ENCODE results near the gene AASDHPPT. TPM values are rescaled to one million over a fixed set of nuclear protein-coding genes. Genes with fewer than 3 reads are reported as not detected.

Gene AASDHPPT
- total RNA-seq, 1 experiment from 2014 or later: 52.2 TPM

DNA sequence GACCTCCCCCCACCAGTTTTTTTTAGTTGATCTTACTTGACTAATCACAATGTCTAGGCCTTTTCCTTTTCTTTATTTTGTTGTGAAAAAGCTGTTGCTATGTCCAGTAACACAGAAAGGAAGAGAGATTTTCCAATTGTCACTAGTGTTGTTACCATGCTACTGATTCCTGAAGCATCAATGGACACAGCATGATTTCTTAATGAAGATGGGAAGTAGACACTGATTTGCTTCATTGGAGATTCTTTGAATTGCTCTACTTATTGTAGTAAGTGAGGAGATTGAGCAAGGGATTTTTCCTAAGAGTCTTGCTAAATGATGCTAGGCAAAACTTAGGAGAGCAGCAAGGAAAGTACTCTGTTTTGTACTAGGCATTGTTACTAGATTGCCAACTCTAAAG lies 4.6 kb downstream of the AASDHPPT start:
- no peak for DNase-seq (ENCODE audit: extremely low read depth, low read depth)

DNA sequence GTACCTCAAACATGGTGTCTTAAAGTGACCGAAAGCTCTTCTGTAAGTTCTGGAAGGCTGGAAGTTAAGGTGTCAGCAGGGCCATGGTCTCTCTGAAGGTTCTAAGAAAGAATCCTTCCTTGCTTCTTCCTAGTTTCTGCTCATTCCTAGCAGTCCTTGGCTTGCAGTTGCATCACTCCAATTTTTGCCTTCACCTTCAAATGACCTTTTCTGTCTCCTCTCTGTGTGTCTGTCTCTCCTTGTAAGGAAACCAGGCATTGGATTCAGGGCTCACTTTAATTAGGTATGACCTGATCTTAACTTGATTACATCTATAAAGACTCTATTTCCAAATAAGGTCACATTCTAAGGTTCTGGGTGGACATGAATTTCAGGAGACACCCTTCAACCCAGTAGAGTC lies 8.7 kb downstream of the AASDHPPT start:
- DNase-seq (ENCODE audit: extremely low read depth, low read depth): no peak

DNA sequence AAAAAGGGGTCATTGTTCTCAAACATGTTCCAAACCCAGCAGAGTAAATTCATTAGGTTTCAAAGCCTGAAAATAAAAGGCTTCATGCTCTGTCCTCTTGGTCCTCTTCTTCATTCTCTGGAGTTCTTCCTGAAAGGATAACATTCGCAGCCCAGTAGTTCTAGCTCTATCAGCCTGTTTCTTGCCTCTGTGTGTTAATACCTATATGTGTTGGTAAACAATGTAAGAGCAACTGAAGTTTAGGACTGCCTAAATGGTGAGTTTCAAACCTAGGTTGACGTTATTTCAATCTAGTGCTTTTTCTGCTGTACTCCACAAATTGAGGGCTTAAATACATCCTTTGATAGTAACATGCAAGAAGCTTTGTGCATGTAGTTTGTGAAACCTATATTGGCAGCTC lies 9.4 kb downstream of the AASDHPPT start:
- DNase-seq (ENCODE audit: extremely low read depth, low read depth): no peak

DNA sequence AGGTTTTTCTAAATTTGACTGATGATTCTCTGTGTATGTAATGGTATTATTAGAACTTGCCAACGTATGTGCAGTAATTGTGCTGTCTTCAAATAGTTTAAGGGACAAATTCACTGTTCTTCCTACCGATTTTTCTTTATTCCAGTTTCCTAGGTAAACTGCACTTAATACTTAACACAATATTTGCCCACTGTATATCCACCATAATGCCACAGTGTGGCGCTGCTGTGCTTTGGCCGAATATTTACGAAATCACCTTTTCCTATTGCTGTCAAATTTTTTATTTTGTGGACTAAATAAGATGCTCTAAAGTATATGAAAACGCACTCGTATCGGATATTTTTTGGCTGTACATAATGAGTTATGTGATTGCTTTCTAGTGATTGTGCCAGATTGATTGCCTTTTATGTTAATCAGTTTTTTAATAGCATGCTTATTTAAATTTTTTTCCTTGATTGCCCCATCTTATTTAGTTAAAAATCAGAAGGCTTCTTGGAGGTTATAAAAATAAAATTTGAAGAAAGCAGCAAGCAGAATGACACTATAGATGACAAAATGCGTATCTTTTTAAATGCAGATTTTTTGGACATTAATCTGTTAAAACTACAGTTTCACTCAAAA lies 10.5 kb downstream of the AASDHPPT start:
- DNase-seq (ENCODE audit: extremely low read depth, low read depth): peak; percentile 33

DNA sequence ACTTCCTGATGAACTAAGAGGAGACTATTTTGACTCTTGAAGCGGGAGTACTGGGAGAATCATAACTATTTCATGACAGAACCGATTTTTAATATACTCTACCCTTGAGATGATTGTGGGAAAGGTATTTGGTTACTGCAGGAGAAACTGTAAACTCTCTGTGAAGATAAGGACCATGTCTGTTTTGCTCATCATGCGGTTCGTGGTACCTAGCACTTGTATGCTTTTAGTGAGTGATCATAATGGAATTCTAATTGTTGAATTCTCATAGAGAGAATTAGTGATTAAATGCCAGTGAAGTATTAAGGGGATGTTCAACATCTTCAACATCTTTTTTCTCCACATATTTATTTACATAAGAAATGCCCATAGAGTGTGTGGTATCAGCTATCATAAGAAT lies 11.4 kb downstream of the AASDHPPT start:
- no peak for DNase-seq (ENCODE audit: extremely low read depth, low read depth)

DNA sequence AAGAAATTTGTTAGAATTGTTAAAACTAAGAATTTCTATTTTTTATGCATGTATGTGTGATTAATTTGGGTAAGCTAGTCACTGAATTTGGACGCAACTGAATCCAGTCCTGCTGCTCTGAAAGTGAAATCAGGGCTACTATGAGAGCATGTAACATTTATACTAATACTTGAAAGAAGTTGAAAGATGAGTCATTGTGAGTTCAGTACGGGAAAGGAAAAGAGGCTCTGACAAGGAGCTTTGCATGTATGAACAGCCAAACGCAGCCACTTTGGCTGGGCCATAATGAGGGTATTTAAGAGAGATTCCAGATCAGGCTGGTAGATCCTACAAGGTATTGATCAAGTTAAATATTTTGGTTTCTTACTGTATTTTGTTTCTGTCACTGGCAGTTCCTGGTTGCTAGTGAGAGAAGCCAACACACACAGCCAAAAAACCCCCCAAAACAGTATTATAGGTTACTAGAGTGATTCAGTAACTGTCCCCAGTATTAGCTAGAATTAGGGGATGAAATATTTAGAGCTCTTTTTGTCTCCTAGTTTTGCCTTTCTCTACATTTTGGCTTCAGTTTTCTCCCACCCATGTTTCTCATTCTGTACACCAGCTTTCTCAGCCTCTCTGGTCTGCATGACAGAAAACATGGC lies 14.1 kb downstream of the AASDHPPT start:
- DNase-seq (ENCODE audit: extremely low read depth, low read depth): no peak

DNA sequence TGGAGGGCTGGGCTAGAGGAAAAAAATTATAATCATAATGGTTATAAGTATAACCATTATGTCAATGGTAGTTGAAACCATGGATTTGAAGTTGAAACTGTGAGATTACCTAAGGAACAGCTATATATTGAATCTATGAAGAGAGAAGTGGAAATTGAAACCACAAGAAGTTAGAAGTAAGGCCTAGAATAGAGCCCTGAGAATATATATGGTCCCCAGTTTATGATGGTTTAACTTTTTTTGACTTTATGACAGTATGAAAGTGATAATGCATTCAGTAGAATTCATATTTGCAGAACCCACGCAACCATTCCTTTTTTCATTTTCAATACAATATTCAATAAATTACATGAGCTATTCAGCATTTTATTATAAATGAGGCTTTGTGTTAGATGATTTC lies 15.0 kb downstream of the AASDHPPT start:
- DNase-seq (ENCODE audit: extremely low read depth, low read depth): no peak

DNA sequence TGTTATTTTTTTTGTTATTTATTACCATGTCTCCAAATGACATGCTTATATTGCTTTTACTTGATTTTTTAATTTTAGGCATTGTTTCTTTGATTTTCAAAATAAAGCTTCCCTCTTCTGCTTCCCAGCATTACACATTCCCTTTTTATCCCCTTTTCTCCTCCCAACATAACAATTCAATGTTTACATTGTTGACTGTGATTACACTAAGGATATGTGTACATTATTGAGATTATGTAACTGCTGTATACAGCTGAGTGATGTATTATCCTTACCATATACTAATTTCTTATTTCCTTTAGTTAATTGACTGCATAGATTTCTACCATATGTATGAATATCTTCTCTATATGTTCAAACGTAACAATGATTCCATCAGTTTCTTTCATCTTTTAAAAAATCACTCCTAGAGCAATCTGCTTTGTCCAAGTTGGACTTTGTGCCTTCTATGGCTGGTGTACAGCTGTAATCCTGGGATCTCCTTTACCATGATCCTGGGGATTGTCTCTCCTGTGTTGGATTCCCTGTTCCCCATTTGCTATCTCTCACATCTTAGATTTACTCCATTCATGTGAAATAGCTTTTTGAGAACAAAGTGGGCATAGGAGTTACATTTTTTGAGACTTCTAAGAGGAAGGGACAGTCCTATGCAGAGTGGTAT lies 21.6 kb downstream of the AASDHPPT start:
- DNase-seq (ENCODE audit: extremely low read depth, low read depth): no peak

DNA sequence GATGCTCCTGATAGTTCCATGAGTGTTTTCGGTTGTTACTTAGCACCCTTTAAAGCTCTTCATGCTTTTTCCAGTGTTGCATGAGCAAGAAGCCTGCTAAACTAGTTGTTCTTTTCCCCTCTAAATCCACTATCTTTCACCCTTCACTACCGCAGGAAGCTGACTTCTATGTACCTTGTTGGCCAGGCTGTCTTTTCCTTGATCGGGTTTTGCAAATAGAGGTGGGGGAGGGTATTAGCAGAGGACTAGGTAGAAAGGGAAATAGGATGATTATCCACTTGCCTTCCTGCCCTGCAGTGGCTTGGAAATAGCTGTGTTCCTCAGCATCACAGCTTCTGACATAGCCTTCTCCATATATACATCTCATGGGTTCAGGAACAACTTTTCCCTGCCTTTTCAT lies 23.9 kb downstream of the AASDHPPT start:
- DNase-seq (ENCODE audit: extremely low read depth, low read depth): no peak

DNA sequence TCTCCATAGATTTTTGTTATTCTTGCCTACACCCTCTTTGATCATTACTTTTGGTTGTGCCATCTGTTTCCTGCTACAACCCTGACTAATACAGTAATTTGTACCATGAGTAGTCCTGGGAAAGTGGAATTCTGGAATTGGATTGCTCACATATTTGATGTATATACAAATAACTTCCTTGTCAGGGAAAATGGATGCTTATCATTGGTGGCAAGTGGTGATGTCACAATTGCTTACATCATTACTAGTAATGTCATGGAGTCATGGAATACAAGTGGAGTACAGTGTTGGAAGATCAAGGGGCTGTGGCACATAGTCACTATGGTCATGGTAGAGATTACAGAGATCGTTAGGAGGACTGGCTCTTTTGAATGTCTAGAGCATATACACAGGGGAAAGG lies 24.4 kb downstream of the AASDHPPT start:
- no peak for DNase-seq (ENCODE audit: extremely low read depth, low read depth)

DNA sequence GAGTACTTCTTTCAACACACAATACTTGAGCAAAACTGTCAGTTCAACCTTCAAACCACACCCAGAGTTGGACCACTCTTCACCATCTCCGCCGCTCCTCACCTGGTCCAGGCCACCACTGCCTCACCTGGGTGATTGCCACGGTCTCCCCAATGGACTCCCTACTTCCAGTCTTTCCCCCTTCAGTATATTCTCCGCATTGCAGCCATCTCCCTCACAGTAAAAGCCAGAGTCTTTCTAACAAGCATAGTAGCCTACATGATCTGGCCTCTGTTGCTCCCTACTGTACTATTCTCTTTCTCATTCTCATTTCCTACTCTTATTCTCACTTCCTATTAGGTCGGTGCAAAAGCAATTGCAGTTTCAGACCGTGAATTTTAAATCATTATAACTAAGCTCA lies 28.5 kb downstream of the AASDHPPT start:
- DNase-seq (ENCODE audit: extremely low read depth, low read depth): no peak

DNA sequence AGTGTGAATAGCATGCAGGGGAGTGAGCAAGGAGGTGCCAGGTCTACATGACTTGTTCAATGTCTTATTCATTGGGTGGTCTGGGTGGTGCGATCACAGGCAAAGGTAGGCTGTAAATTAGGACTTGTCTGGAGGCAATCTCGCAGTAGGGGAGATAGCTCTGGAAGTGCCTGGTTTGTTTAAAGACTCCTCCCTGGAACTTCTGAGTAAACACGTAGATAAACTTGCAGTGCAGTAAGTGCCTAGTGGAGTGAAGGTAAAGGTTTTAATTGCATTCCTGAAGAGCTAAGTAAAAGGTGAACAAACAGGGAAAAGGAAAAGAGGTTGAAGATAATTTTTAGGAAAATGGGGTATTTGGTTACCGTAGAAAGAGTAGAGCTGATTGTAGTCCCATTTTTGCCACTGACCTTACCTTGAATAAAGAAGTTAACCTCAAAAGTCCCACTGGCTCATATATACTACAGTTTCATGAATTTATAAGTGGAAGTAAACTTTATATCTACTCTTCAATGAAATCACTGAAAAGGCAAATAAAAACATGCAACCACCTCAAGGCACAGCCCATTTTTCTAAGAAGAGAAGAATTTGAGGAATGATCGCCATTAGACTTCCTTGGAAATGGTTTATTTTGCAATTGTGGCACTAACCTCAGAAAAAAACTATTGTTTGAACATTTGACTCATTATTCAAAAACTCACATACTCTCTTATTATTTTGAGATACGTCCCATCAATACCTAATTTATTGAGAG lies 44.3 kb downstream of the AASDHPPT start:
- no peak for DNase-seq (ENCODE audit: extremely low read depth, low read depth)

DNA sequence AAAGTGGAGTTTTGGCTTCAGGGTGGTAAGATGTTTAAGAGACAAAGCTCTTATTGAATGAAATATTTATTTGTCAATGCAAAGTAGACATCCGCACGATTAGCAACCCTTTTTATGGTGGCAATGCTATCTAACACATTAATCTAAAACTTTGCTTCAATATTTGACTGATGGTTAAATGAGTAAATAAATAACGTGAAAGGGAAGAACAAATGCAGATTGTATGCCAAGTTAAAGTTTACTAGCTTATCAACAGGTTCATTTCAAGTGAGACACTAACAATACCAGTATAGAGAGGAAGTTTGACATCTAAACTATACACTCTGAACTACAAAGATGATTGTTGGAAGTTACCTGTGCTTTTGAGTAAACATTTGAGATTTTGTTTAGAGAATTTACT lies 50.1 kb downstream of the AASDHPPT start:
- no peak for DNase-seq (ENCODE audit: extremely low read depth, low read depth)

DNA sequence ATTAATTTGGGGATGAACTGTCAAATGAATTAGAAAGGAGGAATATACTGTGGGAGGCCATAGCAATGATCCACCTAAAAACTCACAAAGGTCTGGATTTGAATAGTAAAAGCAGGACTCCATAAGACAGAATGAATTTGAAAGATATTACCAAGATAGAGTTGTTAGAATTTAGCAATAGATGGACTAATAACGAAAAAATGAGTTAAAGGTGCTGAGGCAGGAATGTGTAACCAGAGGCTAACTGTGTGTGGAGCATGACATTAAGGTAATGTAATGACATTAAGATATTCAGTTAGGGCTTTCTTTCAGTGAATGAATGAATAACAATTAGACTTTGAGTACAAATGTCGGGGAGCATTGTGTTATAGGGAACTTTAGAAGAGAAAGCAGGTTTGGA lies 51.3 kb downstream of the AASDHPPT start:
- no peak for DNase-seq (ENCODE audit: extremely low read depth, low read depth)

DNA sequence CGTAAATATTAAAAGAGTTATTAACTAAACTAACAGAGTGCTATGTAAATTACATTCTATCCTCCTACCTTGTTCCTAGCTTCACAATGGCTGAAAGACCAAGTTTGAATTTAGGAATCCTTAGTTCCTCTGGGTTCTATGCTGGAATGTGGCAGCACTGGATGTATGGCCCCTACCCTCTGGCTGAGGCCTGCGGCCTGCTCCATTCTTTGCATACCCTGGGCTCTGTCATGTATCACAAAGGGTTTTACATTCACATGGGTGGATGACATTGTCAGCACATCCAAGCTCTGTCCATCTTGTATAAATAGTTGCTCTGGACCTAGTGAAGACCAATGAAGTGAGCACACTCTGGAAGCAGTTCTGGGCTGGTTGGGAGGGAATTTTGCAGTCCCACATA lies 54.5 kb downstream of the AASDHPPT start:
- DNase-seq (ENCODE audit: extremely low read depth, low read depth): no peak

DNA sequence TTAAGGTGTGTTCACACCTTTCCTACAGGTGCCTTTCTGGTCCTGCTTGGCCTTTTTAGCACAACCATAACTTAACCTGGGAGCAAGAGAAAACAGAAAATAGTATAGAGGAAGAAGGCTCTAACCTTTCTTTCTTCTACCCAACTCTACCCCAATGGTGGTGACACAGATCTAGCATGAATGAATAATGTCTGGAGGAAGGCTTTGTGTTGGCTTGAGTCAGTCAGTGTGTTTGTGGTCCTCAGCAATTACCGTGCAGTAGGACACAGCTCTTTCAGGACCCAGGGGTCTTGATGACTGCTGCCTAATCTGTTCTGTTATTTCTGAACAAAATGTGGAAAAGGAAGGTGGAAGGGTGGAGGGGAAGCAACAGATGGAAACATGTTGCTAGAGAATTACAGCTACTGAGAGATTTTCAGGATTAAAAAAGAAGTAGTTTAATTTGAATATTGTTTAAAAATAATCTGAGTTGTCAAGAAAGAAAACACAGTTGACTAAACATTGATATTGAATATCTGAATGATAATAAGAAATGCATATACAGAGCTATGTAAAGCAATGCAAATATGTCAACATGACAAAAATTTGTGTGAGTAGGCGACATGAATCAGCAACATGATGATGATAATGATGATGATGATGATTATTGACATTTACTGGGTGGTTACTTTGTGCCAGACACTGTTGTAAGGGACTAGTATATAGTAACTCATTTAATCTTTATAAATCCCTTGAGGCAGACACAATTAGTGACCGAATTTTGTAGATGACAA lies 55.3 kb downstream of the AASDHPPT start:
- no peak for DNase-seq (ENCODE audit: extremely low read depth, low read depth)

DNA sequence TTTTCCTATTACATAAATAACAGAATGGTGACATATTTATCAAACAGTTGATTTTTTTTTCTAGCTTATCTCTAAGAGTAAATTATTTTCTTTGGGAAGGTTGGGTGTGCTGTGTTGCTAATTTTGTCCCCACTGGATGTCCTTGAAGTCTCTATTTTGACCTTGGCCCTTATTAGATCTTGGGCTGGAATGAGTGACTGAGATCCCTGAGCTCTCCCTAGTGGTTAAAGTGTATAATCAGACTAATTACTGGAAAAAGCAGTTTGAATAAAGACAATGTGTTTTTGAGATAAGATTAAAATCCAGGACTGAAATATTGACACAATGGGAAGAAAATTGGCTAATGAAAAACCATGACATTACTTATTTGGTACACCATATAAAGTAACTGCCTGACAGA lies 56.1 kb downstream of the AASDHPPT start:
- no peak for DNase-seq (ENCODE audit: extremely low read depth, low read depth)

DNA sequence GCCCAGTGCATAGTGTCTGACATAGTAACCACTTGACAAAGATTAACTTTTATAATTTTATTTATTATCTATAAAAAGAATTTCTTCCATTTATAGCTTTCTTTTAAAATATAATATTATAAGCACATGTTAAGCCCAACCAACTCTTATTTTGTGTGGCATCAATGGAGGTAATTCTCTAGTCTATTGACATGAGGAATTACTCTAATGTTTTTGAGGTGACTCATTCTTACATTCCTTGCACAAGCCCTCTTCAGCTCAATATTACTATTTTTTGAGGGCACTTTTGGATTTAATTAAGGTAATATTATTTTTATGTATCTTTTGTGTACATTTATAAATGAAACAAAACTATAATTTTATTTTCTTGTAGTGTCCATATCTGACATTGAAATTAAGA lies 59.6 kb downstream of the AASDHPPT start:
- no peak for DNase-seq (ENCODE audit: extremely low read depth, low read depth)

DNA sequence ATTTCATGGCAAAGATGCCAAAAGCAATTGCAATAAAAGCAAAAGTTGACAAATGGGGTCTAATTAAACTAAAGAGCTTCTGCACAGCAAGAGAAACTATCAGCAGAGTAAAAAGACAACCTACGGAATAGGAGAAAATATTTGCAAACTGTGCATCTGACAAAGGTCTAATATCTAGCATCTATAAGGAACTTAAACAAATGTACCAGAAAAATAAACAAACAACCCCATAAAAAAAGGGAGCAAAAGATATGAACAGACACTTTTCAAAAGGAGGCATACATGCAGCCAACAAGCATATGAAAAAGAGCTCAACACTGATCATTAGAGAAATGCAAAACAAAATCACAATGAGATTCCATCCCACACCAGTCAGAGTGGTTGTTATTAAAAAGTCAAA lies 60.3 kb downstream of the AASDHPPT start:
- no peak for DNase-seq (ENCODE audit: extremely low read depth, low read depth)
